H1 (cell line): ENCODE data around the gene FGF18. TPM values are rescaled to one million over a fixed set of nuclear protein-coding genes. Genes with fewer than 3 reads are reported as not detected.

Source experiments
- CTCF ChIA-PET: fragments of 300-600 bp; sonication (Branson Sonifier 250); formaldehyde crosslinking; loops from one replicate; lab custom pipeline; 2021; ENCODE audit not compliant: partially characterized antibody; lab: Charles Lee
- POLR2A ChIA-PET: fragments of 300-600 bp; sonication (Branson Sonifier 250); formaldehyde crosslinking; loops from one replicate; lab custom pipeline; 2021; ENCODE audit warnings: inconsistent platforms; ENCODE audit not compliant: partially characterized antibody; lab: Charles Lee
- DNase-seq, 2 experiments: peaks; one replicate each; pipeline versions ENCODE4 v3.0.0 to v3.0.0-alpha.2; 2010 to 2022; ENCODE audit warnings: low spot score in 2 of 2, low read depth in 1 of 2, mixed read lengths in 1 of 2
- FAIRE-seq: peaks from 2 replicates; lab custom pipeline; 2011; peaks lifted over from hg19 to GRCh38; lab: Jason Lieb, UNC
- H2AFZ ChIP-seq: 2 replicates; pipeline ENCODE4 v1.8.1; 2012; ENCODE audit warnings: low read length, inconsistent platforms
- H2AK5ac ChIP-seq: 2 replicates; pipeline ENCODE4 v1.6.1; 2013; ENCODE audit warnings: low read depth, low read length
- H2BK120ac ChIP-seq: replicated peaks from 2 replicates; pipeline ENCODE3; 2013; ENCODE audit warnings: low read depth, low read length, inconsistent platforms
- H2BK12ac ChIP-seq: 2 replicates; pipeline ENCODE4 v1.6.1; 2013; ENCODE audit warnings: low read depth, low read length
- H2BK15ac ChIP-seq: 2 replicates; pipeline ENCODE4 v1.6.1; 2013; ENCODE audit warnings: low read length
- H2BK20ac ChIP-seq: 2 replicates; pipeline ENCODE4 v1.6.1; 2013; ENCODE audit warnings: low read length
- H2BK5ac ChIP-seq: 2 replicates; pipeline ENCODE4 v1.6.1; 2013; ENCODE audit warnings: low read depth, low read length
- H3K14ac ChIP-seq: 2 replicates; pipeline ENCODE4 v1.6.1; 2013; ENCODE audit warnings: inconsistent platforms; ENCODE audit not compliant: insufficient read length
- H3K18ac ChIP-seq: 2 replicates; pipeline ENCODE4 v1.6.1; 2013; ENCODE audit warnings: low read length; ENCODE audit errors: extremely low read depth
- H3K23ac ChIP-seq: 2 replicates; pipeline ENCODE4 v1.6.1; 2013; ENCODE audit warnings: inconsistent platforms; ENCODE audit not compliant: insufficient read length
- H3K23me2 ChIP-seq: 2 replicates; pipeline ENCODE4 v1.6.1; 2013; ENCODE audit warnings: low read depth, low read length
- H3K27ac ChIP-seq: 2 replicates; pipeline ENCODE4 v1.6.1; 2011; ENCODE audit warnings: low read depth, low read length, inconsistent platforms
- H3K27me3 ChIP-seq, 4 experiments: replicated peaks in 1 of 4; 1 replicate in 1 of 4; 2 replicates in 3 of 4; pipeline versions ENCODE4 v1.6.1 to v1.8.1; 2011 to 2013; ENCODE audit warnings: low read length in 3 of 4, mild to moderate bottlenecking in 3 of 4, inconsistent platforms in 2 of 4, mixed read lengths in 2 of 4, moderate library complexity in 1 of 4; ENCODE audit not compliant: control insufficient read depth in 3 of 4, insufficient read depth in 3 of 4; ENCODE audit errors: extremely low read depth in 1 of 4
- H3K36me3 ChIP-seq, 4 experiments: 2 replicates each; pipeline versions ENCODE4 v1.6.1 to v1.8.1; 2011 to 2013; ENCODE audit warnings: mild to moderate bottlenecking in 4 of 4, low read length in 3 of 4, moderate library complexity in 2 of 4, control low read depth in 1 of 4, inconsistent platforms in 1 of 4; ENCODE audit not compliant: insufficient read depth in 4 of 4, control insufficient read depth in 2 of 4
- H3K4ac ChIP-seq: replicated peaks from 2 replicates; pipeline ENCODE3; 2013; ENCODE audit warnings: low read length, low read depth, mixed read lengths, inconsistent platforms; ENCODE audit not compliant: insufficient read length
- H3K4me1 ChIP-seq, 4 experiments: replicated peaks in 1 of 4; 1 replicate in 1 of 4; 2 replicates in 3 of 4; pipeline versions ENCODE4 v1.6.1 to v1.8.1; 2011 to 2013; ENCODE audit warnings: low read length in 3 of 4, inconsistent platforms in 2 of 4, mixed read lengths in 1 of 4; ENCODE audit not compliant: insufficient read depth in 4 of 4, control insufficient read depth in 3 of 4
- H3K4me2 ChIP-seq, 2 experiments: 2 replicates each; pipeline versions ENCODE4 v1.6.1 to v1.8.1; 2011 to 2013; ENCODE audit warnings: low read depth in 2 of 2, low read length in 2 of 2, control low read depth in 1 of 2, inconsistent platforms in 1 of 2, mild to moderate bottlenecking in 1 of 2; ENCODE audit not compliant: insufficient read depth in 1 of 2
- H3K4me3 ChIP-seq, 4 experiments: fragments of 200-600, 300-600 bp in 1 of 4; sonication (generic), shearing (Covaris generic), sonication (Bioruptor Twin) in 1 of 4; 2 replicates each; pipeline versions ENCODE4 v1.5.1 to v1.8.1; 2011 to 2016; ENCODE audit warnings: low read length in 4 of 4, low read depth in 3 of 4, control low read depth in 2 of 4, inconsistent platforms in 2 of 4, mild to moderate bottlenecking in 2 of 4, mixed read lengths in 1 of 4, moderate library complexity in 1 of 4; ENCODE audit not compliant: insufficient read depth in 2 of 4; ENCODE audit errors: extremely low read depth in 1 of 4
- H3K56ac ChIP-seq: replicated peaks from 2 replicates; pipeline ENCODE3; 2013; ENCODE audit warnings: low read depth, mild to moderate bottlenecking, mixed read lengths, low read length, inconsistent platforms; ENCODE audit not compliant: insufficient read length
- H3K79me1 ChIP-seq: 2 replicates; pipeline ENCODE4 v1.6.1; 2013; ENCODE audit warnings: low read depth, low read length, control low read depth
- H3K79me2 ChIP-seq, 2 experiments: 2 replicates each; pipeline versions ENCODE4 v1.6.1 to v1.8.1; 2012 to 2013; ENCODE audit warnings: low read length in 2 of 2, mild to moderate bottlenecking in 2 of 2, inconsistent platforms in 1 of 2; ENCODE audit not compliant: insufficient read depth in 2 of 2, control insufficient read depth in 1 of 2
- H3K9ac ChIP-seq, 4 experiments: replicated peaks in 1 of 4; 1 replicate in 1 of 4; 2 replicates in 3 of 4; pipeline versions ENCODE4 v1.6.1 to v1.8.1; 2011 to 2013; ENCODE audit warnings: low read depth in 3 of 4, low read length in 3 of 4, control low read depth in 2 of 4, mild to moderate bottlenecking in 2 of 4, moderate library complexity in 2 of 4, inconsistent platforms in 1 of 4; ENCODE audit errors: extremely low read depth in 1 of 4
- H3K9me3 ChIP-seq, 2 experiments: 2 replicates each; pipeline versions ENCODE4 v1.6.1 to v1.8.1; 2012 to 2013; ENCODE audit warnings: mild to moderate bottlenecking in 2 of 2, moderate library complexity in 2 of 2, control low read depth in 1 of 2, inconsistent platforms in 1 of 2, low read depth in 1 of 2, low read length in 1 of 2, mixed read lengths in 1 of 2; ENCODE audit not compliant: insufficient read depth in 2 of 2
- H4K20me1 ChIP-seq, 2 experiments: replicated peaks in 1 of 2; 2 replicates each; pipeline versions ENCODE3 to v1.8.1; 2011 to 2013; ENCODE audit warnings: inconsistent platforms in 2 of 2, low read length in 2 of 2, mild to moderate bottlenecking in 1 of 2; ENCODE audit not compliant: insufficient read depth in 2 of 2, control insufficient read depth in 1 of 2
- H4K5ac ChIP-seq: 2 replicates; pipeline ENCODE4 v1.6.1; 2013; ENCODE audit warnings: low read length, low read depth, mixed read lengths, inconsistent platforms; ENCODE audit not compliant: insufficient read length
- H4K8ac ChIP-seq: 2 replicates; pipeline ENCODE4 v1.8.0; 2013; ENCODE audit warnings: mild to moderate bottlenecking, moderate library complexity, low read length, inconsistent platforms; ENCODE audit not compliant: insufficient read depth; ENCODE audit errors: extremely low read depth
- H4K91ac ChIP-seq: replicated peaks from 2 replicates; pipeline ENCODE3; 2013; ENCODE audit warnings: low read length, mixed read lengths, inconsistent platforms; ENCODE audit not compliant: insufficient read length
- CEBPB ChIP-seq: IDR thresholded peaks from 2 replicates; pipeline ENCODE4 v1.6.1; 2012; ENCODE audit warnings: low read depth, low read length
- EZH2 ChIP-seq: fragments of 200-600 bp; sonication (generic); IDR thresholded peaks from 2 replicates; pipeline ENCODE4 v1.7.1; 2012; ENCODE audit warnings: low read depth, mild to moderate bottlenecking, moderate library complexity, low read length, inconsistent platforms; ENCODE audit not compliant: severe bottlenecking
- PHF8 ChIP-seq: fragments of 200-600 bp; sonication (generic); conservative IDR thresholded peaks from 2 replicates; pipeline ENCODE4 v1.7.1; 2012; ENCODE audit warnings: low read depth, mild to moderate bottlenecking, inconsistent platforms, low read length, moderate library complexity
- SIN3A ChIP-seq, 2 experiments: IDR thresholded peaks in 1 of 2; conservative IDR thresholded peaks in 1 of 2; 2 replicates each; pipeline ENCODE4 v1.6.1; 2011 to 2012; ENCODE audit warnings: low read length in 2 of 2, improper control_type of control experiment in 1 of 2, low read depth in 1 of 2, mild to moderate bottlenecking in 1 of 2
- WGBS, 2 experiments: shearing (Covaris generic) in 1 of 2; methylation state at CpG; one replicate each; pipeline versions ENCODE4 v1.1.6 to v1.1.7; 2013 to 2015; ENCODE audit warnings: low lambda C conversion rate in 2 of 2, mixed read lengths in 2 of 2, inconsistent platforms in 1 of 2, low coverage in 1 of 2, missing lambda C conversion rate in 1 of 2; ENCODE audit not compliant: insufficient replicate concordance in 2 of 2, insufficient coverage in 1 of 2, insufficient read length in 1 of 2; ENCODE audit errors: extremely low coverage in 1 of 2, missing lambda C conversion rate in 1 of 2; 5-methylcytosine and 5-hydroxymethylcytosine counted together
- polyA plus RNA-seq, 7 experiments: library from polyadenylated mRNA; depleted of rRNA in 3 of 7; stranded (reverse) in 5 of 7; unstranded in 2 of 7; fragments of >200 nt in 5 of 7; fragments of 200-250 nt in 2 of 7; gene quantifications; 1 replicate in 5 of 7; 2 replicates in 1 of 7; 4 replicates in 1 of 7; pipeline versions ENCODE4 v1.2.1 to v1.2.3, GENCODE V29; 2011 to 2013; ENCODE audit warnings: missing spikeins in 2 of 7, mixed read lengths in 2 of 7
- total RNA-seq: library from RNA; stranded (reverse); fragmentation: NEBNext Ultra II Directional; extraction: Animal tissue kit (Norgen Biotek cat#: 25700); gene quantifications from 2 replicates; pipeline ENCODE4 v1.2.1, GENCODE V29; 2021

FGF18 gene
- total and polyA plus RNA-seq, 2 of the 8 experiments (the other 6 are each of a cell fraction or from before 2014, with no cell fraction given) = 0.54 to 1.3 TPM

DNA sequence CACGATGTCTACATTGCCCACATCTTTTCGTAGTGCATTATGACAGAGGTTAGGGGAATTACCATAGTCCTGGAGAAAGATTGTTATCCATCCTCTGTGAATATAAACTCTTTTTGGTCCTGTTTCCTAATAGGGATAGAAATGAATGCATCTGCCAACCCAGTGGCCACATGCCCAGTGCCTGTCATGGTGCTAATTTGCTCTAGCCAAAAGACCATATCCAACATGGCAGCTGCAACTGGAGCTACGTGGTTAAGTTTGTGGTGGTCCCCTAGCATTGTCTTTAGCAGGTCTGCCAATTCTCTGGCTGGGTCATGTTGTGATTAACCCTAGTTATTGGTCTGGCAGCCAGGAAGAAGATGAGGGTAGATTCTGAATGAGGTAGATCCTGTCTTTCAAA, 87.5 kb downstream of the FGF18 start:
- Histone ChIP-seq H3K27me3 (no peaks in the 10 kb centered on the region; a peak in 1 of 7 replicates), H4K8ac (no peak overlapping the region), H2BK15ac (no peak overlapping the region), H2BK20ac (no peak overlapping the region), H2BK120ac (no peak overlapping the region), H4K91ac (no peak overlapping the region), H3K9me3 (no peaks in the 10 kb centered on the region), H4K20me1 (no peaks in the 10 kb centered on the region), H2BK12ac (no peak overlapping the region), H4K5ac (no peak overlapping the region), H3K4me3 (no peak overlapping the region), H3K4ac (no peak overlapping the region), H3K23ac (no peak overlapping the region), H3K23me2 (peaks cover 3% of the 10 kb centered on the region; the same call in 1 of the 2 replicates), H3K4me2 (no peak overlapping the region), H3K9ac (no peak overlapping the region), H3K18ac (no peak overlapping the region), H3K27ac (no peak overlapping the region), H3K14ac (no peak overlapping the region), H3K56ac (no peak overlapping the region), H2BK5ac (no peak overlapping the region), H2AFZ (no peak overlapping the region), H2AK5ac (no peak overlapping the region), H3K4me1 (no peaks in the 10 kb centered on the region; a peak in 1 of 7 replicates), H3K36me3 (no peaks in the 10 kb centered on the region), H3K79me1 (no peaks in the 10 kb centered on the region), H3K79me2 (no peaks in the 10 kb centered on the region)
- 85% methylated on average over 3 of the region's 3 CpGs; no CpG with 5 or more reads in 1 of the 2 experiments for WGBS, 2 experiments
- TF ChIP-seq PHF8 (no peak), CEBPB (no peak), SIN3A (conservative IDR thresholded peaks at IDR 0.05 in 1 of 2, IDR thresholded peaks at IDR 0.05 in 1 of 2; ENCODE audit: low read depth in 1 of 2, low read length in 2 of 2) (no peak), EZH2 (no peak)
- FAIRE-seq = no peak
- POLR2A ChIA-PET = interaction anchor here (1.4 kb wide), 1 partner anchor 10 kb away, joined by 3 read pairs; no protein-coding TSS in a partner anchor
- no peak for DNase-seq
- CTCF ChIA-PET = interaction anchor here (2.2 to 2.6 kb wide), 2 partner anchors 9 to 22 kb away, joined by 4 to 12 read pairs; no protein-coding TSS in a partner anchor
